Skeletal muscle tissue (tissue), 4 donors: ENCODE measurements around the gene EIF3F. TPM values are rescaled to one million over a fixed set of nuclear protein-coding genes. Genes with fewer than 3 reads are reported as not detected.

Experiments used
- H3K27ac ChIP-seq: one replicate; pipeline ENCODE4 v1.7.0; 2013; ENCODE audit warnings: mild to moderate bottlenecking, low read depth, low read length, inconsistent platforms
- H3K27me3 ChIP-seq, 3 donors: one replicate each; pipeline ENCODE4 v1.7.0; 2013; ENCODE audit warnings: low read length in 3 of 3; ENCODE audit not compliant: control insufficient read depth in 3 of 3, insufficient read depth in 3 of 3
- H3K36me3 ChIP-seq, 3 donors: one replicate each; pipeline ENCODE4 v1.7.0; 2013; ENCODE audit warnings: low read length in 3 of 3; ENCODE audit not compliant: control insufficient read depth in 3 of 3, insufficient read depth in 3 of 3
- H3K4me1 ChIP-seq, 3 donors: one replicate each; pipeline ENCODE4 v1.7.0; 2013; ENCODE audit warnings: low read length in 3 of 3, mild to moderate bottlenecking in 3 of 3; ENCODE audit not compliant: control insufficient read depth in 3 of 3, insufficient read depth in 3 of 3
- H3K4me3 ChIP-seq, 3 donors: one replicate each; pipeline ENCODE4 v1.7.0; 2013; ENCODE audit warnings: low read length in 3 of 3
- H3K9ac ChIP-seq, 3 donors: one replicate each; pipeline ENCODE4 v1.7.0; 2013; ENCODE audit warnings: low read length in 3 of 3, mild to moderate bottlenecking in 3 of 3, moderate library complexity in 2 of 3, low read depth in 1 of 3
- H3K9me3 ChIP-seq, 3 donors: one replicate each; pipeline ENCODE4 v1.7.0; 2013; ENCODE audit warnings: low read length in 3 of 3; ENCODE audit not compliant: control insufficient read depth in 3 of 3
- total RNA-seq: library from RNA; depleted of rRNA; stranded (reverse); fragments of >200 nt; gene quantifications from one replicate; pipeline ENCODE4 v1.2.3, GENCODE V29; 2014
- donor health status: Osteomylitis.

The EIF3F gene, protein sequence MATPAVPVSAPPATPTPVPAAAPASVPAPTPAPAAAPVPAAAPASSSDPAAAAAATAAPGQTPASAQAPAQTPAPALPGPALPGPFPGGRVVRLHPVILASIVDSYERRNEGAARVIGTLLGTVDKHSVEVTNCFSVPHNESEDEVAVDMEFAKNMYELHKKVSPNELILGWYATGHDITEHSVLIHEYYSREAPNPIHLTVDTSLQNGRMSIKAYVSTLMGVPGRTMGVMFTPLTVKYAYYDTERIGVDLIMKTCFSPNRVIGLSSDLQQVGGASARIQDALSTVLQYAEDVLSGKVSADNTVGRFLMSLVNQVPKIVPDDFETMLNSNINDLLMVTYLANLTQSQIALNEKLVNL
- 283 TPM for total RNA-seq

GRCh38 chr11:7986768-7987559 is at the start of gene EIF3F:
EIF3F (plus strand) TSS chr11:7987337; CDS start chr11:7987353, 16 bp downstream.
- peak within 1 kb of the TSS; percentile 78 to 100 (median 81) for H3K4me3 ChIP-seq
- H3K9ac ChIP-seq, result peak within 1 kb of the TSS; percentile 80 to 82 (median 81)
- H3K4me1 ChIP-seq, result peaks cover 19 to 32% (median 23%) of the 10 kb centered on the region in 3 donors
- H3K9me3 ChIP-seq, result no peaks in the 10 kb centered on the region
- peaks cover 6 to 11% (median 11%) of the 10 kb centered on the region in 3 donors for H3K36me3 ChIP-seq
- H3K27me3 ChIP-seq, result no peaks in the 10 kb centered on the region
- H3K27ac ChIP-seq, result peak within 1 kb of the TSS; percentile 54

DNA sequence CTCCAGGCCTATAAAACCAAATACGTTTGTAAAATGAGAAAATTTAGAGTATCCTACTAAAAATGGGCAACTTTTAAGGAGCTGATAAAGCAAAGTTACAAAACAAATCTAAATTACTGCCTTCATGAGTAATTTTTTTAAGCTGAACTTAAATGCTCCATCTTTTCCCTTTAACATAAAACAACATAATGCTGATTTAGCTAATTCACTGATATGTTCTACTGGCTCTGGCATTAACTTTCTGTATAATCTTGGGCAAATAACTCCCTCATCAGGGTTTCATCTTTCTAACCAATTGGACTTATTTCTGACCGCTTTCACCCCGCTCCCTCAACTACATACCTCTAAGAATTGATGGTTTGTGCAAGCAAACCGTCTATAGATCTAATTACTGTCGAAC is 46.0 kb upstream of the EIF3F start:
- H3K4me3 ChIP-seq, result no peak overlapping the region
- no peaks in the 10 kb centered on the region for H3K4me1 ChIP-seq
- H3K9me3 ChIP-seq, result peaks cover 3 to 9% (median 6%) of the 10 kb centered on the region in 3 donors

GRCh38 chr11:7941608-7942007 is 45.5 kb upstream of the EIF3F start, which contains the start of gene OR10A3:
OR10A3 (minus strand) TSS chr11:7941708; CDS start chr11:7939520, 2,188 bp downstream.
- Histone ChIP-seq H3K4me3 (no peak within 1 kb of the TSS), H3K27me3 (no peaks in the 10 kb centered on the region), H3K27ac (no peak within 1 kb of the TSS), H3K4me1 (no peaks in the 10 kb centered on the region), H3K9me3 (peaks cover 3 to 9% (median 6%) of the 10 kb centered on the region in 3 donors), H3K9ac (no peak within 1 kb of the TSS), H3K36me3 (no peaks in the 10 kb centered on the region)

More for the DNA sequence above, 46.0 kb upstream of the EIF3F start:
- Histone ChIP-seq H3K9ac (no peak overlapping the region), H3K27me3 (no peaks in the 10 kb centered on the region), H3K27ac (no peak overlapping the region), H3K36me3 (no peaks in the 10 kb centered on the region)

GRCh38 chr11:7944123-7944522 is 43.0 kb upstream of the EIF3F start:
- H3K4me1 ChIP-seq, result no peaks in the 10 kb centered on the region
- no peaks in the 10 kb centered on the region for H3K27me3 ChIP-seq
- H3K9me3 ChIP-seq, result peaks cover 3 to 9% (median 6%) of the 10 kb centered on the region in 3 donors
- H3K36me3 ChIP-seq, result no peaks in the 10 kb centered on the region
- H3K9ac ChIP-seq, result no peak overlapping the region
- H3K4me3 ChIP-seq, result no peak overlapping the region
- H3K27ac ChIP-seq, result no peak overlapping the region

- Histone ChIP-seq H3K36me3 (no peaks in the 10 kb centered on the region), H3K9ac (no peak overlapping the region), H3K27me3 (no peaks in the 10 kb centered on the region)
Measured at GRCh38 chr11:7949934-7950333, 37.2 kb upstream of the EIF3F start.

GRCh38 chr11:7955191-7955590 is 31.9 kb upstream of the EIF3F start:
- no peak overlapping the region for H3K27ac ChIP-seq
- no peaks in the 10 kb centered on the region for H3K4me1 ChIP-seq
- no peak overlapping the region for H3K9ac ChIP-seq
- no peaks in the 10 kb centered on the region for H3K36me3 ChIP-seq
- H3K27me3 ChIP-seq, result no peaks in the 10 kb centered on the region
- no peak overlapping the region for H3K4me3 ChIP-seq
- no peaks in the 10 kb centered on the region for H3K9me3 ChIP-seq

More at GRCh38 chr11:7949934-7950333, 37.2 kb upstream of the EIF3F start:
- H3K27ac ChIP-seq, result no peak overlapping the region
- H3K4me3 ChIP-seq, result no peak overlapping the region
- H3K9me3 ChIP-seq, result peaks cover 1 to 3% (median 2%) of the 10 kb centered on the region in 3 donors
- no peaks in the 10 kb centered on the region for H3K4me1 ChIP-seq

DNA sequence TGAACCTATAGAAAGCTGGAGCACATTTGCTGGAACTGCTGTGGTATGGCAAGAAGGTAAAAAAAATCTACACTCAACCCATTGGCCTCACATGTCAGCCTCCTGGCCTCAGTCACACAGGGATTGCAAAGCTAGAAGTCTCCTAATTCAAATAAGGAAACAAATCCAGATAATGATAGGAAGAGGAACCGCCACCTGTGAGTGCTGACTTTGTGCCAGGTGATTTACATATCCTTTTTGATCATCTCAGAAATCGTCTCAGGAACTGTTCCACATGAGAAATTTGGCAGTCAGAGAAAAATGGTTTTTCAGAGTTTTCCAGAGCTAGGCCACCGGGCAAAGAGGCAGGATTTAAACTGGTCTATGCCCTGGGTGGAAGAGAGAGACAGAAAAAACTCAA is 22.9 kb upstream of the EIF3F start:
- Histone ChIP-seq H3K9ac (no peak overlapping the region), H3K27ac (no peak overlapping the region), H3K36me3 (no peaks in the 10 kb centered on the region), H3K4me3 (no peak overlapping the region), H3K27me3 (peaks cover 0 to 5% (median 0%) of the 10 kb centered on the region in 3 donors), H3K4me1 (no peaks in the 10 kb centered on the region), H3K9me3 (no peaks in the 10 kb centered on the region)

- H3K27me3 ChIP-seq, result peaks cover 0 to 5% (median 0%) of the 10 kb centered on the region in 3 donors
- no peak overlapping the region for H3K9ac ChIP-seq
- H3K36me3 ChIP-seq, result no peaks in the 10 kb centered on the region
- no peaks in the 10 kb centered on the region for H3K4me1 ChIP-seq
- H3K27ac ChIP-seq, result no peak overlapping the region
- no peaks in the 10 kb centered on the region for H3K9me3 ChIP-seq
- no peak overlapping the region for H3K4me3 ChIP-seq
Measured at GRCh38 chr11:7964873-7965272, 22.3 kb upstream of the EIF3F start.

DNA sequence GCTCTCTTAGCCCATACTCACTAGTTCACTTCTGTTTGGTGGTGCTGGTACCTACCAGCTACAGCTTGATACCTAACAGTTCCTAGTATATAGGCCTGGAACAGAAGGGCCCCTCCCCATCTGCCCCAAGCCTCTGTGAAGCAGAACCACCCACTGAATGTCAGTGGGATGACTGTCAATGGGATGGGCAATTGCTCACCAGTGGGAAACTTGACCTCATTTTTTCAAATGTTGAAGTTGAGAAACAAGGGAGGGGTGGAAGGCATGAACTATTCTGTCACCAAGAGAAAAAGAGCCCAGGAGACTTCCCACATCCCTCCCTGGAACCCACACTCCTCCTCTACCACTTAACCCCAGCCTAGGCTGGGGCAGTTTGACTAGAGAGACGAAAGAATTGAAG is 21.8 kb upstream of the EIF3F start, which contains the start of gene NLRP10:
Gene NLRP10, minus strand, starts transcription at position 62 of the 400 bp plus-strand sequence. CDS start 1,952 bp downstream, outside the sequence.
- no peak within 1 kb of the TSS for H3K27ac ChIP-seq
- no peaks in the 10 kb centered on the region for H3K9me3 ChIP-seq
- no peaks in the 10 kb centered on the region for H3K4me1 ChIP-seq
- no peak within 1 kb of the TSS for H3K9ac ChIP-seq
- H3K27me3 ChIP-seq, result peaks cover 0 to 5% (median 0%) of the 10 kb centered on the region in 3 donors
- no peaks in the 10 kb centered on the region for H3K36me3 ChIP-seq
- H3K4me3 ChIP-seq, result no peak within 1 kb of the TSS

GRCh38 chr11:7967097-7967496 is 20.0 kb upstream of the EIF3F start:
- no peaks in the 10 kb centered on the region for H3K4me1 ChIP-seq
- no peaks in the 10 kb centered on the region for H3K27me3 ChIP-seq
- H3K9ac ChIP-seq, result no peak overlapping the region
- no peaks in the 10 kb centered on the region for H3K36me3 ChIP-seq
- no peaks in the 10 kb centered on the region for H3K9me3 ChIP-seq
- H3K27ac ChIP-seq, result no peak overlapping the region
- H3K4me3 ChIP-seq, result no peak overlapping the region
